NB4 (cell line): ENCODE results near the gene LMOD3.

Experiments used
- DNase-seq: peaks from one replicate; pipeline ENCODE4 v3.0.0; 2010; ENCODE audit warnings: low read depth
- H3K4me3 ChIP-seq: one replicate; pipeline ENCODE4 v1.5.1; 2011; ENCODE audit warnings: mild to moderate bottlenecking, low read depth, low read length, moderate library complexity
- MYC ChIP-seq: IDR thresholded peaks from 2 replicates; pipeline ENCODE4 v1.6.1; 2011; ENCODE audit warnings: low read depth, low read length
- POLR2A ChIP-seq: IDR thresholded peaks from 2 replicates; pipeline ENCODE4 v1.6.1; 2011; ENCODE audit warnings: mild to moderate bottlenecking; ENCODE audit not compliant: insufficient read length; ENCODE audit errors: extremely low read depth
- TF ChIP-seq, protein P1 (sequence below): IDR thresholded peaks from 2 replicates; pipeline ENCODE4 v1.6.1; 2011; ENCODE audit warnings: low read depth, low read length
- TF ChIP-seq, protein P2 (sequence below): IDR thresholded peaks from one replicate; pipeline ENCODE4 v1.5.1; 2012; ENCODE audit warnings: low read depth, low read length

Gene LMOD3

DNA sequence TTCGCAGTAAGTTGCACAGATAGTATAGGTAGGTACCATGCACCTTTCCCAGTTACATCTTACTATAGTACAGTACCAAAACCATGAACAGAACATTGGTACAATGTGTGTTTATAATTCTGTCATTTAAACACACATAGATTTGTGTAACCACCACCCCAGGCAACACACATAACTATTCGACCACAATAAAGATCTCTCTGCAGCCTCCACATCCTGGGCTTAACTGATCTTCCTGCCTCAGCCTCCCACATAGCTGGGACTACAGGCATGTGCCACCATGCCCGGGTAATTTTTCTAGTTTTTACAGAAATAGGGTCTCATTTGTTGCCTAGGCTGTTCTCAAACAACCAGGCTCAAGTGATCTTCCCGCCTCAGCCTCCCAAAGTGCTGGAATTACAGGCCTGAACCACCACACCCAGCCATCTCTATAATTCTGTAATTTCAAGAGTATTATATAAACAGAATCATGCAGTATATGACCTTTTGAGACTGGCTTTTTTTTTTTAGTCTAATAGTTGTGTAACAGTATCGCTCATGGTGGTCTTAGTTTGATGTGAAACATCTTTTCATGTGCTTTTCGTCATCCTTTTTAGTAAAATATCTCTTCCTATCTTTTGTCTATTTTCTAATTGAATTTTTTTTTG lies 57.0 kb downstream of the LMOD3 start:
- no peak for DNase-seq
- H3K4me3 ChIP-seq, result no peak overlapping the region
- no peak for TF ChIP-seq POLR2A

DNA sequence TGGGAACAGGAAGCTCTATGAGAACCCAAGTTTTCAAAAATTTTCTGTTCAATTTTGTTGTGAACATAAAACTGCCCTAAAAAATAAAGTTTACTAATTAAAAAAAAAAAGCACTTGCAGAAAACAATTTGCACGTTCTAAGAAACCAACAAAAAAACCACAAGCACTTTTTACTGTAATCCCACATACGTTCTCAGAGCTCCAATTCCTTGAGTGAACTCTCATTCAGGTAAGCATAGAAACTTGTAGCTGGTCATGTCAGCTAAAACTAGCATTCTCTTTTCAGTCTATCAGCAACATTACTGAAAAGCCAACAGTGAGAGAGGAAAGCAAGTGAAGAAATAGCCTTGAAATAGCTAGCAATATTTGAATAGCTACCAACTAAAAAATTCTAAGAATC lies 58.8 kb downstream of the LMOD3 start:
- no peak overlapping the region for H3K4me3 ChIP-seq
- no peak for DNase-seq
- TF ChIP-seq MYC (no peak), POLR2A (no peak)
- TF ChIP-seq, protein P1, sequence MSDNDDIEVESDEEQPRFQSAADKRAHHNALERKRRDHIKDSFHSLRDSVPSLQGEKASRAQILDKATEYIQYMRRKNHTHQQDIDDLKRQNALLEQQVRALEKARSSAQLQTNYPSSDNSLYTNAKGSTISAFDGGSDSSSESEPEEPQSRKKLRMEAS, result no peak
- TF ChIP-seq, protein P2, sequence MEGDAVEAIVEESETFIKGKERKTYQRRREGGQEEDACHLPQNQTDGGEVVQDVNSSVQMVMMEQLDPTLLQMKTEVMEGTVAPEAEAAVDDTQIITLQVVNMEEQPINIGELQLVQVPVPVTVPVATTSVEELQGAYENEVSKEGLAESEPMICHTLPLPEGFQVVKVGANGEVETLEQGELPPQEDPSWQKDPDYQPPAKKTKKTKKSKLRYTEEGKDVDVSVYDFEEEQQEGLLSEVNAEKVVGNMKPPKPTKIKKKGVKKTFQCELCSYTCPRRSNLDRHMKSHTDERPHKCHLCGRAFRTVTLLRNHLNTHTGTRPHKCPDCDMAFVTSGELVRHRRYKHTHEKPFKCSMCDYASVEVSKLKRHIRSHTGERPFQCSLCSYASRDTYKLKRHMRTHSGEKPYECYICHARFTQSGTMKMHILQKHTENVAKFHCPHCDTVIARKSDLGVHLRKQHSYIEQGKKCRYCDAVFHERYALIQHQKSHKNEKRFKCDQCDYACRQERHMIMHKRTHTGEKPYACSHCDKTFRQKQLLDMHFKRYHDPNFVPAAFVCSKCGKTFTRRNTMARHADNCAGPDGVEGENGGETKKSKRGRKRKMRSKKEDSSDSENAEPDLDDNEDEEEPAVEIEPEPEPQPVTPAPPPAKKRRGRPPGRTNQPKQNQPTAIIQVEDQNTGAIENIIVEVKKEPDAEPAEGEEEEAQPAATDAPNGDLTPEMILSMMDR, result no peak

DNA sequence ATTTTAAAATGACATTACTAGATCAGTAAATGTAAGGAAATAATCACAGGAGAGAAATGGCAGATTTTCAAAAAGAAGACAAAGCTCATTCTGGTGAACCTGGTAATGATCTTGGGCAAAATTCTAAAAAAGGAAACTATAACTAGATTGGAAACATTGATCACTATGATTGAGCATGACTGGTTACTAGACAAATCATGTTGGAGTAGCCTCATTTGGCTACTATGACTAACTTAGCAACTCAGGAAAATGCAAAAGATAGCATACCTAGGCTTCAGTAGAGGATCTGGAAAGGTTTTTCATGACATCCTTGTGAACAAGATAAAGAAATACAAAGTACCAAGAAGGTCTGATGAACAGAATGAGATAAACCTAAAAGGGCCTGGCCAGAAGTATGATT lies 62.7 kb downstream of the LMOD3 start:
- no peak for DNase-seq
- TF ChIP-seq POLR2A (no peak), MYC (no peak)
- TF ChIP-seq, protein P2, result no peak
- TF ChIP-seq, protein P1, result no peak
- H3K4me3 ChIP-seq, result no peak overlapping the region

DNA sequence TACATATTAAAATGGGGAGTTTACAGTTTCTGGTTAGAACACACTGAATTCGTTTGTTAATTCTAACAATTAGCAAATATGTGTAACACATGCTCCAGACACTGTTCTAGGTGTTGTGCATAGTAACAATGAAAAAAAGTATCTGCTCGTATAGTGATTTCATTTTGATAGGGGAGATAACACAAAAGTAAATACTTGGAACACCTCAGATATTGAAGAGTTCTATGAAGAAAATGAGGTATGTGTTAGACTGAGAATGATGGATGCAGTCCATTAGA lies 63.5 kb downstream of the LMOD3 start:
- H3K4me3 ChIP-seq, result no peak overlapping the region
- DNase-seq, result no peak
- TF ChIP-seq MYC (no peak), POLR2A (no peak)
- TF ChIP-seq, protein P2, result no peak
- TF ChIP-seq, protein P1, result no peak

DNA sequence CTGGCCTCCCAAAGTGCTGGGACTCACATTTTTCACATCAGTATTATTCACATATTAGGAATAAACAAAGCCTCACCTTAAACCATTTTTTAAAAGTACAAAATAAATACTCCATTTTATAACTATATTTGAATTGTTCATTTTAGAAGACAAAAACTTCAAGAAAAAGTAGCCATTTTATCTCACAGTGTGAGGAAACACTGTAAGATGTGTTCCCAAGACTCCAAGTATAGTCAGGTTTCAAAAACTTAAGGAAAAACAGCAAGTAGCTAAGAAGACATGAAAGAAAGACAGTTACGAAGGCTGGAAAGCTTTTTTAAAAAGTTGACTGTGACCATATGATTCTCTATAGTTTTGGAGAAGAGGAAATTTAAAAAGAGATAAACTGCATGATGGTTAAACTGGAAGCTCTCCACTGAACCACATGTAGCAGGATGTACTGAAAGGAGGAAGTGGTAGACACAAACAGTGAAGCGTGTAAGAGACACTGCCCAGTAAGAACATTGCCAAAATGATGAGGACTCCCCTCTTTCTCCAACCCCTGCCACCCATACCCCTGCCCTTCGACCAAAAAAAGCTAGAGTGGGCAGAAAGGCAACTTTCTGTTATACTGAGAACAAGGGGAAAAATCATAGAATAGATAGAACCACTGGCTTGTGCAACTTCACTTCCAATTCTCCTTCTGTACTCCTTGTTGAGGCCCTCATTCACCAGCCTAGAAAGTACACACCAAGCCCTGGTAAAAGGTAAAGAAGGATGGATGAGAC lies 64.0 kb downstream of the LMOD3 start:
- H3K4me3 ChIP-seq, result no peak overlapping the region
- TF ChIP-seq POLR2A (no peak), MYC (peak; percentile 77)
- TF ChIP-seq, protein P1, result peak; percentile 52
- TF ChIP-seq, protein P2, result no peak
- peak; percentile 50 for DNase-seq
